ENCODE results near the gene HSBP1. TPM values are rescaled to one million over a fixed set of nuclear protein-coding genes. Genes with fewer than 3 reads are reported as not detected.

HSBP1 gene
- total and polyA plus RNA-seq, 9 of the 15 experiments (the other 6 are each of a cell fraction or from before 2014, with no cell fraction given) = 84.9 to 677 (median 204) TPM

GRCh38 chr16:83863682-83864081 lies 55.9 kb downstream of the HSBP1 start:
- ChIA-PET POLR2A (interaction anchor here (0.9 kb wide), 1 partner anchor 12 kb away, joined by 3 read pairs; no protein-coding TSS in a partner anchor), CTCF (ENCODE audit: low intra/inter-chr PET ratio) (no interaction called here)
- 6% methylated on average over 1 of the region's 1 CpG for WGBS (ENCODE audit: insufficient coverage, low coverage, missing lambda C conversion rate)
- no peaks in the 10 kb centered on the region for H3K36me3 ChIP-seq (ENCODE audit: control insufficient read depth, insufficient read depth, low read length)
- H3K4me2 ChIP-seq (ENCODE audit: insufficient read depth, low read length) = no peak overlapping the region; the same call in 1 of the 2 replicates
- no peak overlapping the region for H3K4me3 ChIP-seq
- intact Hi-C loops (cut with micrococcal nuclease) (no loop called here), in situ Hi-C loops (cut with MboI) (no loop called here)
- H3K27me3 ChIP-seq (ENCODE audit: control insufficient read depth in 2 of 2, insufficient read depth in 2 of 2, low read length in 2 of 2) = peaks cover 25 to 30% of the 10 kb centered on the region in 2 experiments
- no peaks in the 10 kb centered on the region for H3K79me2 ChIP-seq (ENCODE audit: control insufficient read depth, insufficient read depth, low read length)
- no peaks in the 10 kb centered on the region for H3K4me1 ChIP-seq (replicated peaks in 1 of 2; ENCODE audit: control insufficient read depth in 2 of 2, insufficient read depth in 2 of 2, low read length in 2 of 2)
- BruUV-seq (replicated peaks) = no TSS peak
- no peaks in the 10 kb centered on the region for H4K20me1 ChIP-seq (replicated peaks; ENCODE audit: control insufficient read depth, insufficient read depth, low read length)
- H2AFZ ChIP-seq (ENCODE audit: low read depth, low read length) = no peak overlapping the region
- no peak overlapping the region for H3K27ac ChIP-seq (ENCODE audit: extremely low read depth, low read depth, low read length)
- peak; percentile 13 to 55 (median 48) for DNase-seq (ENCODE audit: extremely low read depth in 1 of 4, low spot score in 3 of 4)
- H3K9ac ChIP-seq (ENCODE audit: insufficient read depth in 1 of 2, low read depth in 2 of 2, low read length in 2 of 2) = no peak overlapping the region
- ATAC-seq = peak; percentile 73
- no peaks in the 10 kb centered on the region for H3K9me3 ChIP-seq (replicated peaks; ENCODE audit: control insufficient read depth, insufficient read depth, low read depth, low read length)
- FAIRE-seq = no peak
- no peaks in the 10 kb centered on the region for H3K9me1 ChIP-seq (ENCODE audit: control insufficient read depth, insufficient read depth, low read length)
- TF ChIP-seq HDAC1 (IDR thresholded peaks at IDR 0.05) = no peak
- TF ChIP-seq NCOA1 (IDR thresholded peaks at IDR 0.05; ENCODE audit: low read depth) = no peak
- TF ChIP-seq GTF2B (IDR thresholded peaks at IDR 0.05; ENCODE audit: extremely low read depth, insufficient read length) = no peak
- TF ChIP-seq TFE3 (CRISPR knock-in tag; IDR thresholded peaks at IDR 0.05) = peak; percentile 78
- TF ChIP-seq NONO (IDR thresholded peaks at IDR 0.05; ENCODE audit: low read depth in 2 of 2, low read length in 1 of 2) = no peak
- no peak for TF ChIP-seq SNIP1 (IDR thresholded peaks at IDR 0.05; ENCODE audit: low read depth)
- TF ChIP-seq THRAP3 (IDR thresholded peaks at IDR 0.05; ENCODE audit: borderline replicate concordance) = no peak
- no peak for TF ChIP-seq KAT8 (IDR thresholded peaks at IDR 0.05; ENCODE audit: low read depth)
- no peak for TF ChIP-seq GATAD2A (IDR thresholded peaks at IDR 0.05)
- TF ChIP-seq ILK (tag; IDR thresholded peaks at IDR 0.05; ENCODE audit: borderline replicate concordance, low read depth) = no peak
- no peak for TF ChIP-seq ZFP91 (CRISPR knock-in tag; IDR thresholded peaks at IDR 0.05)
- no peak for TF ChIP-seq EP300 (IDR thresholded peaks at IDR 0.05; ENCODE audit: low read length)
- TF ChIP-seq NFYB (IDR thresholded peaks at IDR 0.05; ENCODE audit: extremely low read depth, insufficient read length) = peak; percentile 56
- TF ChIP-seq CBX2 (IDR thresholded peaks at IDR 0.05; ENCODE audit: insufficient read depth, low read length, poor library complexity, severe bottlenecking) = no peak

Data from K562 (cell line).